ENCODE measurements around the gene CCDC107.
"Not testable (repeated sequence)": the region's sequence is repeated elsewhere in the genome, so short reads cannot be mapped to it uniquely, and the experiment has no call there.

The CCDC107 gene

GRCh38 chr9:35658137-35658967, at the start of gene CCDC107:
CCDC107 (plus strand) TSS chr9:35658292; CDS start chr9:35658380, 88 bp downstream.
- peak; percentile 83 for DNase-seq

DNA sequence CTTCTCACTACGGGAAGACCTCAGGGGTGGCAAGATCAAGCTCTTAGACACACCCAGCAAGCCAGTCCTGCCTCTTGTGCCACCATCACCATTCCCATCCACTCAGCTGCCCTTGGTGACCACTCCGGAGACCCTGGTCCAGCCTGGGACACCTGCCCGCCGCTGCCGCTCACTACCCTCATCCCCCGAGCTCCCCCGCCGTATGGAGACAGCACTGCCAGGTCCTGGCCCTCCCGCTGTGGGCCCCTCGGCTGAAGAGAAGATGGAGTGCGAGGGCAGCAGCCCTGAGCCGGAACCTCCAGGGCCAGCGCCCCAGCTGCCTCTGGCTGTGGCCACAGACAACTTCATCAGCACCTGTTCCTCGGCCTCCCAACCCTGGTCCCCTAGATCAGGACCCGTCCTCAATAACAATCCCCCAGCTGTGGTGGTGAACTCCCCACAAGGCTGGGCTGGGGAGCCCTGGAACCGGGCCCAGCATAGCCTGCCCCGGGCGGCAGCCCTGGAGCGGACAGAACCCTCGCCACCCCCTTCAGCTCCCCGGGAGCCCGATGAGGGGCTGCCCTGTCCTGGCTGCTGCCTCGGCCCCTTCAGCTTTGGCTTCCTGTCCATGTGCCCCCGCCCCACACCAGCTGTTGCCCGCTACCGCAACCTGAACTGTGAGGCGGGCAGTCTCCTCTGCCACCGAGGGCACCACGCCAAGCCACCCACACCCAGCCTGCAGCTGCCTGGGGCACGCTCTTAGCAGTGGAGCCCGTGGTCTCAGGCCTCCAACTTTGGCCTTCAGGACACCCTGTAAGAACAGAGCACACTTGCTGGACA, 48.9 kb upstream of the CCDC107 start:
- no peak for DNase-seq

GRCh38 chr9:35609820-35610163, 48.3 kb upstream of the CCDC107 start:
- DNase-seq: no peak

GRCh38 chr9:35611230-35611797, 46.8 kb upstream of the CCDC107 start:
- peak; percentile 41 for DNase-seq

DNA sequence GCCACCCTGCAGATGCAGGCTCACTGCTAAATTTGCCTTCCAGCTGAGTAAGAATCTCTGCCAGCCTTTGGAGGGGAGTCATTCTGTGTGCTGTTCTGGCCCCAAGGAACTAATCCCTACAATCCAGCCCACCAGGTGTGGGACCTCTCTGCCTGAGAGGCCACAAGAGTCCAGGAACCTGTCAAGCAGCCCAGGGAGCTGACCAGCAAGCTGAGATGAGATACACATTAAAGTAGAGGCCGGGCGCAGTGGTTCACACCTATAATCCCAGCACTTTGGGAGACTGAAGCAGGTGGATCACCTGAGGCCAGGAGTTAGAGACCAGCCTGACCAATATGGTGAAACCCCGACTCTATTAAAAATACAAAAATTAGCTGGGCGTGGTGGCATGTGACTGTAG, 46.0 kb upstream of the CCDC107 start:
- not testable (repeated sequence) for DNase-seq

DNA sequence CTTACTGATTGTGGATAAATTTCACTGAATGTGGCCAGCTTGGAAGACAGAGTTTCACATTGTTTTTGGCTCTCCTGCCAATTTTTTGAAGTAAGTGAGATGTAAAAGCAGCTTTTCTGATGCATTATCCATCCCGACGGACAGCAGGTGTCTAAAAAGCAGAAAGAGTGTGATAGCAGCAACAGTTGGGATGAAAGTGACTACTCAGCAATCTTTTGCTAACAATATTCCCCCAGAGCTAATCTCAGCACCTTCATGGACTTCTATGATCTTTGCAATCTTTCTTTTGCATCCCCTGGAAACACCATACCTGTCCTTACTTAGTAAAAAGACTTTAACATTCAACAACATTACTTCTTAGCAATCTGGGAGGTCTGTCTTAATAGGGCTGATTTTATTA, 45.2 kb upstream of the CCDC107 start:
- no peak for DNase-seq

DNA sequence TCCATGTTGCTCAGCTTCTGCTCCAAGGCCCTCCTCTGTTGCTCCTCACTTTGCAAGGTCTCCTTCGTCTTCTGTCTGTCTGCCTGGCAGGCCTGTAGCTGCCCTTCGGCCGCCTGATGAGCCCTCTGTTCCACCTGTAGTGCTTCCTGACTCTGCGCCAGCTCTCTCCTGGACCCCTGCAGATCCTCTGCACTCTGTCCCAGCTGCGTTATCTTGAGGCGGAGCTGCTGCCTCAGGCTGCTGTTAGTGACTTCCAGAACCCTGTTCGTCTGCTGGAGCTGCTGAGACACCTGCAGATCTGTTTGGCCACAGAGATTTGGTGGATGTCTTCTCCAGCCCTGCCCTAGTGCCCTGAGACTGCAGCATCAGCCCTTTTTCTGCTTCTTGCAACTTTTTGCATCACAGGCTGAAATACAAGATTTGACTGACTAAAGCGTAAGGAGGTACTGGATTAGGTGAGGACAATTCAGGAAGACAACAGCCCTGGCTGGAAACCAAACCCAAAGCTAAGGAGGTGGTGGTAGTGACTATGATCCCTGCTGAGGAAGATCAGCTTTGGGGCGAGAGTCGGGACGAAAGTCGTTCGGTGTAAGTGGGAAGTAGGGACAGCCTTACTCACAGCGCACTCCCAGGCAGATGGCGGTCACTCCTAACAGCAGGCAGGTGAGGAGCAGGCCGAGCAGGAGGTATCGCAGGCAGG, 42.0 kb upstream of the CCDC107 start:
- no peak for DNase-seq

- peak; percentile 55 for DNase-seq
Observed at GRCh38 chr9:35616681-35617459, 41.2 kb upstream of the CCDC107 start.

GRCh38 chr9:35617548-35617947, 40.5 kb upstream of the CCDC107 start:
- DNase-seq: no peak

DNA sequence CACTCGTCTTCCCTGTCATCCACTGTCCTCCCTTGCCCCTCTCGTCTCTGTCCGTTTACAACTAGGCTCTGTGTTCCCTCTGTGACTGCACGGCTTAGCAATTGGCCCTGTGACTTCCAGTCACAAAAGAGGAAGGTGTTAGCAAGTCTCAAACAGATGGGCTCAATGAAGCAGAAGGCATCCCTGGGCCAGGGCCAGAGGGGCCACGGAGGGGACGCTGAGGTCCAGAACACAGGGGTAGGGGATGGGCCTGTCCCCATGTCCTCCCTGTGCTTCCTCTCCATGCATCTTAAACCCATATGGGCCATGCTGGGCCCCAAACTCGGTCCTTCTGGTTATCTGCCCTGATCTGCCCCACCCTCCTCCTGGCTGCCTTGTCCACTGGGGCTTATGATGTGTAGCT, 39.8 kb upstream of the CCDC107 start, which contains the start of gene CD72:
CD72 (minus strand) TSS at position 89 of the 403 bp plus-strand sequence. CDS start 110 bp downstream, outside the sequence.
- DNase-seq: no peak

DNA sequence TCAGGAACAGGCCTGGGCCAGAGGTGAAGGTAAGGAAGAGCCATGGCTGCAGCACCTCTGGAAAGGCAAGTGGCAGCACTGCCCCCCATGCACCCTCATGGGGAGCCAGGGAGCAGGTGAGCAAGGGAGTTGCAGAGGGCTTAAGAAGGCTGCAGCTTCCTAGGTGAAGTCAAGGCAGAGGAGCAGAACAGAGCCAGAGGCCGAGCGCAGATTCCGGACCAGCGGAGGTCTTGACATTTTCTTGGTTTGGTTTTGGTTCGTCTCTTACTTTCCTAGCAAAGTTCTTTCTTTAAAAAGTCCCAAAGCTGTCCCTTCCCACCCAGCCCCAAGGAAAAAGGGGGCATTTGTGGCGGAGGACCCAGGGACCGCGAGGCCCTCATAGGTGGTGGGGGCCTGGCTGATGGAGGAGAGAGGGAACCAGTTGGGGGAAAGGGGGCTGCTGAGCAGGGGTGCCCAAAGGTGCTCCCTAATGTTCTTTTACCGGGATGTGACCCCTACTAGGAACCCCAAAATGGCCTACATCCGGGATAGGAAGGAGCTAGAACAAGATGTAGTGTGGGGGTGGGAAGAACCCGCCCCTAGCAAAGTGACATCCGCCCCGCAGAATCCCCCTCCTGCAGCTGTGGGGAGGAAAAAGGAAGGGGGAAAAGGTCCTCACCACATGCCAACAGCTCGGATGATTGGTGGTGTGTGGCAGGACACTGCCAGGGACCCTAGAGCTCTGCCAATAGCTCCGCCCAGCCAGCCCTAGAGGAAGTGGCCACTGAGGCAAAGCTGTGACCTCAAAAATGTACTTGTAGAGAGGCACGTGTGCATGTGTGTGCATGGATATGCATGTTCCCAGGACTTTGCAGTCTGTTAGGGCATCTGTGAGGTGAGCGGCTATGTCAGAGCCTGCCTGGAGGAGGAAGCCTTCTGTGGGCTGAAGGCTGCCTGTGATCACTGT, 39.0 kb upstream of the CCDC107 start:
- DNase-seq: no peak

GRCh38 chr9:35619800-35620158, 38.3 kb upstream of the CCDC107 start:
- no peak for DNase-seq

- no peak for DNase-seq
Observed at GRCh38 chr9:35627575-35627974, 30.5 kb upstream of the CCDC107 start.

DNA sequence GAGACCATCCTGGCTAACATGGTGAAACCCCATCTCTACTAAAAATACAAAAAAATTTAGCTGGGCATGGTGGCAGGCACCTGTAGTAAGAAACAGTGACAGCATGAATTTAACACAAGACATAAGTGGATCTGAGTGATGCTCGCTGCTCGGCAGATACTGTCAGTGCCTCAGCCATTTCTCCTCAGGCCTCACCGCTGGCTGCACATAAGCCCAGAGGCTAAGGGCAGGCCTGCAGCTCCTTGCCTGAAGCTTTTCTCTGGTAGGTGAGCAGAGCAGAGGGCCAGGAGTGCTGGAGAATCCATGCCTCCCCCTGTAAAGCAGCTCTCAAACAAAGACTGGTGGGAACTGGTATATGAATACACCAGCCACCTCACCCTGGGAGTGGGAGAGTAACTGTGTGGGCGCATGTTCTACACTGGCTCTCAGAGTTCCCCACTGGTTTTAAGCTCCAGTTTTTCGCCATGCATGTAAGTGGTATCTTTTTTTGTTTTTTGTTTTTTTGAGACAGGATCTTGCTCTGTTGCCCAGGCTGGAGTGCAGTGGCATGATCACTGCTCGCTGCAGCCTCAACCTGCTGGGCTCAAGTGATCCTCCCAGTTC, 29.6 kb upstream of the CCDC107 start:
- DNase-seq: no peak

GRCh38 chr9:35629597-35629996, 28.5 kb upstream of the CCDC107 start:
- DNase-seq: no peak

- DNase-seq: no peak
Observed at GRCh38 chr9:35635730-35636129, 22.4 kb upstream of the CCDC107 start.

- DNase-seq: no peak
Observed at GRCh38 chr9:35636135-35636876, 21.8 kb upstream of the CCDC107 start.

GRCh38 chr9:35636877-35637246, 21.2 kb upstream of the CCDC107 start:
- DNase-seq: not testable (repeated sequence)

GRCh38 chr9:35637427-35637955, 20.6 kb upstream of the CCDC107 start:
- DNase-seq: not testable (repeated sequence)

GRCh38 chr9:35638751-35639150, 19.3 kb upstream of the CCDC107 start:
- not testable (repeated sequence) for DNase-seq

Measured in fibroblast of skin of right biceps (primary cell).